HG02642 (cell line): Measurements from ENCODE around the gene UNK.
"Not testable (repeated sequence)": the region's sequence is repeated elsewhere in the genome, so short reads cannot be mapped to it uniquely, and the experiment has no call there.

Experiments
- ATAC-seq: cut with Tn5 transposase; IDR thresholded peaks from one replicate; pipeline ENCODE4 v1.9.1; 2021; ENCODE audit warnings: mild to moderate bottlenecking; ENCODE audit not compliant: unreplicated experiment, poor library complexity

Gene UNK

DNA sequence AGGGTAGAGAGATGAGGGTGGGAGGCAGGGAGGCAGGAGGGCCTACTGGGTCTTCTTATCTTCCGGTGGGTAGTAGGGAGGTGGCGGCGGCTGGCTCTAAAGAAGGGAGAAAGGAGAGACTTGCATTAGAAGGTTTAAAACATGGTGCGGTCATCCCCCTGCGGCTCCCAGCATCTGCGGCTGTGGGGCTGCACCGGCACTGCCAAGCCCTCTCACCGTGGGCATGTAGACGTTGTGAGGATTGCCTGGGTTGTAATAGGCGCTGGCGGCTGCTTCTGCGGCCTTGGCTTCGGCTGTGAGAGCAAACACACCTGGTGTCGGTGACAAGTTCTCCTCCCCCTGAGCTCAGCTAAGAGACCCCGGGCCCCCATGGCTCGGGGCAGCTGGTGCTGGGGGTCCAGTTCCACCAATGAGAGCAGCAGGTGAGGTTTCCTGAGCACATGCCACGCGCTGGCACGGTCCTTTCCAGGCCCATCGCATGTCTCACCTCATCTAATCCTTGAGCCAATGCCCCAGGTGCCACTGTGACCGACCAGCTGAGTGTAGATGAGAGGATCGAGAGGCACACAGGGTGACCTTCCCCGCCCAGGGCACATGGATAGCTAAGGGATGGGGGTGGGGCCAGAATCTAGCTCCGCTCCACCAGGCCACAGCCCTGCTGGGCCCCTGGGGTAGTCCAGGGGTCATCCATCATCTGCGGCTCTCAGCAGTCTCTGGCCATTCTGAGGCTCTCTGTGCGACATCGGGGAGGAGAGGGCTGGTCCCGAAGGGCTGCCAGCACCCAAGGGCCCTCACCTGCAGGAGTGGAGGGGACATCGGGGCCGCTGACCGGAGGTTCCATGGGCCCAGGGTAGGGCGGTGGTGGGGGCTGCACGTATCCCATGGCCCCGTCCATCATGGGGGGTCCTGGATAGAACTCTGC lies 62.3 kb downstream of the UNK start:
- no peak for ATAC-seq

- no peak for ATAC-seq
Observed at GRCh38 chr17:75847614-75848522, 63.3 kb downstream of the UNK start.

DNA sequence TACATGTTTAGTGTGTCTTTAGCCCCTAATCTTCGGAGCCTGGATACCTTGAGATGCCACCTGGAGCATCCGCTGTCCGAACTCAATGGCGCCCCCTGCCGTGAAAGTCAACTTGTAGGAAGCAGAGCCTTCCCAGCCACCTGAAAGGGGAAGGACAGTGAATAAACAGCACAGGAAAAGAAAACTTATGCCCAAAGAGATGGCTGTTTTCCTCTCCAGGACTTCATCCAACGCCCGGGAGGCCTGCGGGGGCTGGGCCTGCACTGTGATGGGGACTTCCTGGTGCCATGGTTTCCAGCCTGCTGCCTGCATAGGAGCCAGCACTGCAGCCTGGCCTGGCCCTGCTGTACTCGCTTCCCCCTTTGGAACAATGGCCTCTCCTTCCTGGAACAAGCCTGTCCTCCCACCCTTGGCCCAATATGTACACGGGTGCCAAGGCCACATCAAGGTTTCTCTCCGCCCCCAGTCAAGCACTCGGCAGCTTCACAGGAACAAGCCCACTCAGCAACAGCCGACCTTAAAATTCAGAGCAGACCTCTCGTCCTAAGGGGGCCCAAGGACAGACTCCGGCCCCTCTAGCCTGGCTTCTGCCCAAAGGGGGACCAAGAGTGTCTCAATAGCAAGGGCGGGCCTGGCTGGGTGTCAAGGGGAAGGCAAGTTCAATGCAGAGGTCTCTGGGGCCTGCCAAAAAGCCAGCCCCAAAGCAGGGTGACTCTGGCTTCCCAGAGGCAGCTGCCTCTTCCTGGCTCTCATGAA lies 64.1 kb downstream of the UNK start:
- no peak for ATAC-seq

GRCh38 chr17:75849279-75849646 lies 64.7 kb downstream of the UNK start:
- ATAC-seq, result no peak

DNA sequence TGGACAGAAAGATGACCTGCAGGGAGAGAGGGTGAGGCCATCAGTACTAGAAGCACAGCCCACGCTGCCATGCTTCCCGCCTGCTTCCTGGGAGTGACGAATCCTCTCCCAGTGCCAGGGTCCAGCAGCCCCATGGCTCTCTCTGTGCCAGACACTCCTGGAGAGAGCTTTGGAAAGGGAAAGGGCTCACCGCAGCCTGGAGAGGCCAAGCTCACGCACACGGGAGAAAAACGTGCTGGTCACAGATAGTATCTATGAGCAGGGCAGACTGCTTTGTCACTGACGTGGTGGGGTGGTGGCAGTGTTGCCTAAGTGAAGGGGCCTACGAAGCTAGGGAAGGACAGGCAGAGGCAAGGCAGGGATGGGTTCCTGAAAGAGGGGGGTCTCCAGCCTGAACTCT lies 65.1 kb downstream of the UNK start:
- ATAC-seq, result no peak

- no peak for ATAC-seq
Observed at GRCh38 chr17:75850928-75851692, 66.5 kb downstream of the UNK start.

DNA sequence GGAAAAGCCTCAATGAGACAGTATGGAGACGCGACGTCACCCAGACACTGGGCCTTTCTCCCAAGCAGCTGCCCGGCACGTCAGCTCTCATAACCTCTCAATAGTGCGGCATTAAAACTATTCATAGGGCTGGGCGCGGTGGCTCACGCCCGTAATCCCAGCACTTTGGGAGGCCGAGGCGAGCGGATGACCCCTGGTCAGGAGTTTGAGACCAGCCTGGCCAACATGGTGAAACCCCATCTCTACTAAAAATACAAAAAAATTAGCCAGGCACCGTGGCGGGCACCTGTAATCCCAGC lies 67.0 kb downstream of the UNK start:
- not testable (repeated sequence) for ATAC-seq

GRCh38 chr17:75853433-75853832 lies 68.8 kb downstream of the UNK start:
- no peak for ATAC-seq

DNA sequence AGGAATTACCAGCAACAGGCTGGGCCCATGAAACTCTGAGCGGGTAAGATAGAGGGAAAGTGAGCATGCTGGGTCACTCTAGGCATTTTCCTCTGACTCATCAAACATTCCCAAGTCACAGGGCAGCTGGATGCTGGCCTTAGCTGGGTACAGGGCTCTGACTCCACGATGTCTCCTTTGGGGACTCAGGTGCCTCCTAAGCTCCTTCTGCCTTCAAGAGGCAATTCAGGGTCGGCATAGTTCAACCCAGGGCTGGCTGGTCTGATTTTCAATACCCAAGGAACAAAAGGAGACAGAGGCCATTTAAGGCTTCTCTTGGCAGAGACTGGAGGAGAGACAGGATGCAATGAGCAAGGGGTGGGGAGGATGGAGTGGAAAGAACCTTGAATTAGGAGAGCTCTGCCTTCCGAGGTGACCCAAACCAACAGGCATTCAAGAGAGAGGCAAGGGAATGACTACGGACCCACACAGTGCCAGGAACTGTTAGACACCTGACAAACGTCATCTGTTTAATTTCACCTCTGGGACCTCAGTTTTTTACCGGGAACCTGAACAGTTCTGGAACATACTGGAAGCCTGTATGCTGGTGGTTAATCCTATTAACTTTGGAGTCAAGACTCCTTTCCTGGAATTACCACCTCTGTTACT lies 69.6 kb downstream of the UNK start:
- no peak for ATAC-seq

- ATAC-seq, result peak; percentile 0
Observed at GRCh38 chr17:75854881-75855309, 70.3 kb downstream of the UNK start.

DNA sequence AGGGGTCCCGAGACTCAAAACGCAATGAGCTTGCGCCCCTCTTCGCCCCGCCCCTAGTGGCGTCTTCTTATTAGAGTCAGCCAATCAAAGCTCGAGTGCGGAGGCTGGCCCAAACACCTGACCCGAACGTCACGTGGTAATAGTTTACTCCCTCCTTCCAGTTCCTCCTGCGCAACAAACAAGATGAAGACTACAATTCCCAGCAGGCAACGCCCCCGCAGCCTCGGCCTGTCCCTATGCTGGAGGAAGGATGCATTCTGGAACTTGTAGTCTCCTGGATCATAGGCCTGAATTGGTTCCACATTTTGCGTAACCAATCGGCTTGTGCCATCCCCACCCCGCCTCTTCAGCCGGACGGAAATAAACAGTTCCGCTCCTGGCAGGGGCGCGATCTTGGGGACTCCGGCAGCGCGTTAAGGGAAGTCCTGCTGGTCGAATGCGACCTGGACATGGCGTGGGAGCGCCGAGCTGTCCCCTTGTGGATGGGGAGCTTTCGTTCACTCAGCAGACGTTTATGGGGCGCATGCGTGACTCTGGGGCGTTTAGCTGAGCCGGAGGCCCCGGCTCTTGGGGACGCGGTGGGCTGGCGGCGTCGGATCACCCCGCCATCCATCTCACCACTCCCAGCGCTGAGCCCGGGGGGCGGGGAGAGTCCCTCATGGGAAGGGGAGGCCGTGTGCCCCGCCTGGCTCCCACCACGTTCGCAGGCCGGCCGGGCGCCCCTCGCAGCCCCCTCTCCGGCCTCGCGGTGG lies 70.9 kb downstream of the UNK start, which contains the start of gene WBP2:
WBP2 (minus strand) TSS at position 26 of the 752 bp plus-strand sequence. CDS start 38 bp downstream, outside the sequence.
- ATAC-seq, result peak; percentile 89

DNA sequence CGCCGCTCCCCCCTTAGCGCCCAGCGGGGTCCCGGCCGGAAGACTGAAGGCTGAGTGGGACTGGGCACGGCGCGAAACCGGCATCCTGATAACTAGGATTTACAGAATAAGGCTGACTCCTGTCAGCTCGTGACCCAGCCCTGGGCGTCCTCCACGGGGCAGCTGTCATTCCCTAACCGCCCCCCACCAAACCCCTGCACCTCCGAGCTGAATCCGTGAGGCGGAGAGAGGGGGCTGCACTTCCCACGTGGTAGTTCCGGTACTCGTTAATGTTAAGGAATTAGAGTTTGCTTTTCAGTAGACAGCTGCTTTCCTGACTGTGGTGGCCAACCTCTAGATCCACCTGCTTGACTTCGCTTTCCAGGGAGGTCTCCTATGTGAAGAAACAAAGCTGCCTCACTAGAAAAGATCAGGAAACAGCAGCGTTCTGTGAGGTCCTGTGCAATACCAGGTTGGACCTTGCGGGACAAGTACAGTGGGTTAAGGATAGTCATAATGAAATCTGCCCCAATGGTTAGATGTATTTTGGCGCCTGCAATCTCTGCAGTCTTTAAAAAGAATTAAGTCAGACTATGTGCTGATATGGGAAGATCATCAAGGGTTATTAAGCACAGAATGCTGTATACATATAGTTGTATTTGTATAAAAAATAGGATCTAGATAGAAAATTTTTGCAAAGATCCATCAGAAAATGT lies 71.6 kb downstream of the UNK start:
- ATAC-seq, result no peak

GRCh38 chr17:75859358-75859757 lies 74.8 kb downstream of the UNK start:
- ATAC-seq, result not testable (repeated sequence)

- ATAC-seq, result no peak
Observed at GRCh38 chr17:75861927-75862317, 77.3 kb downstream of the UNK start.

- peak; percentile 80 for ATAC-seq
Observed at GRCh38 chr17:75864448-75864871, 79.9 kb downstream of the UNK start.

DNA sequence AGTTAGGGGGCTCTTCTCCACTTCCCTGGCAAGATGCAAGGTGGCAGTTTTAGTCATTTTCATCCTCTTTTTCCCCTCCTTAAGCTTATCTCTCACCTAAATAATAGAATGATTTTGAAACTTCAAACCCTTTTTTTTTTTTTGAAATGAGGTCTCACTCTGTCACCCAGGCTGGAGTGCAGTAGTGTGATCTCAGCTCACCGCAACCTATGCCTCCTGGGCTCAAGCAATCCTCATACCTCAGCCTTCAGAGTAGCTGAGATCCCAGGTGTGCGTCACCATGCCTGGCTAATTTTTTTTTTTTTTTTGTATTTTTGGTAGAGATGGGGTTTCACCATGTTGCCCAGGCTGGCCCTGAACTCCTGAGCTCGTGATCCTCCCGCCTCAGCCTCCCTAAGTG lies 80.3 kb downstream of the UNK start:
- not testable (repeated sequence) for ATAC-seq

DNA sequence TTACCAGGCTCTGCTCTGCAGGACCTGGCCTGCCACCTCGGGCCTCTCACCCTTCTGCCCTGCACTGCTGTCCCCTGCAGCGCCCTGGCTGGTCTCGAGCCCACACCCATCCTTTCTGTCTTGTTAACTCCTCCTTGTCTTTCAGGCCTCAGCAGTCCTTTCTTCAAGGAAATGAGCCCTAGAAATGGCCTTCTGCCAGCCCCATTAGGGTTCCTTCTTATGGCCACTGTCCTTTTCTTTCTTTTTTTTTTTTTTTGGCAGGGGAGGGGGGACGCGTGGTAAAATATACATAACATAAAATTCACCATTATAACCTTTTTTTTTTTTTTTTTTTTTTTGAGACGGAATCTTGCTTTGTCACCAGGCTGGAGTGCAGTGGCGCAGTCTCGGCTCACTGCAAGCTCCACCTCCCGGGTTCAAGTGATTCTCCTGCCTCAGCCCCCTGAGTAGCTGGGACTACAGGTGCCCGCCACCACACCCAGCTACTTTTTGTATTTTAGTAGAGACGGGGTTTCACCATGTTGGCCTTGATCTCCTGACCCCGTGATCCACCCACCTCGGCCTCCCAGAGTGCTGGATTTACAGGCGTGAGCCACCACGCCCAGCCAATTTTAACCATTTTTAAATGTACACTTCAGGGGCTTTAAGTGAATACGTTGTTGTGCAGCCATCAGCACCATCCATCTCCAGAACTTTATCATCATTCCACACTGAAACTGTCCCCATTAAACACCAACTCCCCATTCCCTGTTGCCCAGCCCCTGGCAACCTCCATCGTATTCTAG lies 81.0 kb downstream of the UNK start:
- not testable (repeated sequence) for ATAC-seq
